PC-3 (cell line): ENCODE measurements around the gene SH3TC1.

ENCODE experiments used
- CTCF ChIP-seq: fragments of 300-600 bp; sonication (generic); conservative IDR thresholded peaks from 2 replicates; pipeline ENCODE4 v1.5.1; 2017; ENCODE audit warnings: antibody characterized with exemption, low read depth, mild to moderate bottlenecking, low read length
- EZH2 ChIP-seq: fragments of 300-600 bp; sonication (generic); IDR thresholded peaks from one replicate; pipeline ENCODE4 v1.6.1; 2017; ENCODE audit warnings: antibody characterized with exemption, mild to moderate bottlenecking, low read length; ENCODE audit not compliant: unreplicated experiment
- EZH2phosphoT487 ChIP-seq: fragments of 300-600 bp; sonication (generic); IDR thresholded peaks from 2 replicates; pipeline ENCODE4 v1.6.1; 2018; ENCODE audit warnings: mild to moderate bottlenecking, antibody characterized with exemption, low read length, borderline replicate concordance

GRCh38 chr4:8276358-8277240 lies 77.5 kb downstream of the SH3TC1 start:
- TF ChIP-seq CTCF (no peak), EZH2 (no peak), EZH2phosphoT487 (no peak)
